HepG2 (cell line): ENCODE results near the gene LRRC8E. TPM values are rescaled to one million over a fixed set of nuclear protein-coding genes. Genes with fewer than 3 reads are reported as not detected.

ENCODE experiments used
- CBX2 ChIP-seq, 2 experiments: fragments of 200-600 bp in 1 of 2; sonication (generic); formaldehyde crosslinking in 1 of 2; IDR thresholded peaks; 2 replicates each; pipeline versions ENCODE4 v1.7.0 to v1.8.1; 2018 to 2022; ENCODE audit warnings: low read depth in 2 of 2, low read length in 1 of 2, mild to moderate bottlenecking in 1 of 2, missing genetic modification reagents in 1 of 2
- CHD4 ChIP-seq: fragments of 200-600 bp; sonication (generic); IDR thresholded peaks from 2 replicates; pipeline ENCODE4 v1.7.0; 2017; ENCODE audit warnings: mild to moderate bottlenecking, low read length, borderline replicate concordance
- HNF4A ChIP-seq: sonication (generic); formaldehyde crosslinking; IDR thresholded peaks from 2 replicates; pipeline ENCODE4 v1.4.0; 2020; ENCODE audit warnings: missing genetic modification reagents
- KDM6A ChIP-seq: IDR thresholded peaks from 2 replicates; pipeline ENCODE4 v1.6.1; 2016; ENCODE audit warnings: low read depth
- MTA3 ChIP-seq: sonication (generic); formaldehyde crosslinking; IDR thresholded peaks from 2 replicates; pipeline ENCODE4 v1.4.0; 2020; ENCODE audit warnings: missing genetic modification reagents
- NFYB ChIP-seq: sonication (generic); formaldehyde crosslinking; IDR thresholded peaks from 2 replicates; pipeline ENCODE4 v1.4.0; 2020; ENCODE audit warnings: missing genetic modification reagents
- NONO ChIP-seq, 2 experiments: fragments of 450-650 bp in 1 of 2; sonication (generic) in 1 of 2; formaldehyde crosslinking in 1 of 2; IDR thresholded peaks in 1 of 2; conservative IDR thresholded peaks in 1 of 2; 2 replicates each; pipeline versions ENCODE4 v1.6.1 to v1.8.0; 2017 to 2022; ENCODE audit warnings: mild to moderate bottlenecking in 1 of 2, missing genetic modification reagents in 1 of 2, moderate library complexity in 1 of 2
- PTBP1 ChIP-seq: fragments of 200-400 bp; formaldehyde crosslinking; IDR thresholded peaks from 2 replicates; pipeline ENCODE4 v1.6.1; 2018; ENCODE audit warnings: low read length, low read depth; ENCODE audit not compliant: poor library complexity, severe bottlenecking
- ZFP62 ChIP-seq: sonication (generic); formaldehyde crosslinking; IDR thresholded peaks from 2 replicates; pipeline ENCODE4 v1.4.0; 2020; ENCODE audit warnings: missing genetic modification reagents
- ZNF609 ChIP-seq: sonication (generic); formaldehyde crosslinking; IDR thresholded peaks from 2 replicates; pipeline ENCODE4 v1.4.0; 2020; ENCODE audit warnings: mild to moderate bottlenecking, missing genetic modification reagents, borderline replicate concordance
- ZNF687 ChIP-seq: sonication (generic); formaldehyde crosslinking; IDR thresholded peaks from 2 replicates; pipeline ENCODE4 v1.5.1; 2020; ENCODE audit warnings: mild to moderate bottlenecking, missing genetic modification reagents, moderate library complexity
- ZSCAN31 ChIP-seq: sonication (generic); formaldehyde crosslinking; IDR thresholded peaks from 2 replicates; pipeline ENCODE4 v1.5.0; 2020; ENCODE audit warnings: low read depth, mild to moderate bottlenecking, missing genetic modification reagents
- polyA plus RNA-seq, 8 experiments: library from polyadenylated mRNA; depleted of rRNA in 3 of 8; stranded (reverse) in 7 of 8; unstranded in 1 of 8; fragments of >200 nt; fragmentation: Illumina TruSeq in 4 of 8; extraction: Trizol in 4 of 8; gene quantifications; 2 replicates each; pipeline versions ENCODE4 v1.2.1 to v1.2.3, GENCODE V29; 2011 to 2016; ENCODE audit warnings: low read depth in 4 of 8, missing spikeins in 1 of 8, mixed read lengths in 1 of 8; ENCODE audit not compliant: insufficient read depth in 1 of 8
- total RNA-seq, 5 experiments: library from RNA; depleted of rRNA; stranded (reverse); fragments of >200 nt; fragmentation: Illumina TruSeq; extraction: Trizol; gene quantifications; 2 replicates each; pipeline ENCODE4 v1.2.3, GENCODE V29; 2016; ENCODE audit warnings: low read depth in 1 of 5
- TF ChIP-seq, protein P1 (sequence below): sonication (generic); formaldehyde crosslinking; IDR thresholded peaks from 2 replicates; pipeline ENCODE4 v1.4.0; 2020; ENCODE audit warnings: missing genetic modification reagents

LRRC8E gene
- total and polyA plus RNA-seq, 2 of the 13 experiments (the other 11 are each of a cell fraction or from before 2014, with no cell fraction given), result 8.0 to 10.3 TPM

- peak; percentile 98 for TF ChIP-seq ZNF687 (CRISPR knock-in tag)
- TF ChIP-seq, protein P1, sequence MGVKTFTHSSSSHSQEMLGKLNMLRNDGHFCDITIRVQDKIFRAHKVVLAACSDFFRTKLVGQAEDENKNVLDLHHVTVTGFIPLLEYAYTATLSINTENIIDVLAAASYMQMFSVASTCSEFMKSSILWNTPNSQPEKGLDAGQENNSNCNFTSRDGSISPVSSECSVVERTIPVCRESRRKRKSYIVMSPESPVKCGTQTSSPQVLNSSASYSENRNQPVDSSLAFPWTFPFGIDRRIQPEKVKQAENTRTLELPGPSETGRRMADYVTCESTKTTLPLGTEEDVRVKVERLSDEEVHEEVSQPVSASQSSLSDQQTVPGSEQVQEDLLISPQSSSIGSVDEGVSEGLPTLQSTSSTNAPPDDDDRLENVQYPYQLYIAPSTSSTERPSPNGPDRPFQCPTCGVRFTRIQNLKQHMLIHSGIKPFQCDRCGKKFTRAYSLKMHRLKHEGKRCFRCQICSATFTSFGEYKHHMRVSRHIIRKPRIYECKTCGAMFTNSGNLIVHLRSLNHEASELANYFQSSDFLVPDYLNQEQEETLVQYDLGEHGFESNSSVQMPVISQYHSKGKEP, result no peak
- TF ChIP-seq PTBP1, result no peak
- TF ChIP-seq MTA3 (CRISPR knock-in tag), result no peak
- TF ChIP-seq NONO (IDR thresholded peaks at IDR 0.05), result no peak
- peak; percentile 93 for TF ChIP-seq NONO (CRISPR knock-in tag; conservative IDR thresholded peaks at IDR 0.05)
- no peak for TF ChIP-seq ZFP62 (CRISPR knock-in tag)
- TF ChIP-seq NFYB (CRISPR knock-in tag), result no peak
- TF ChIP-seq CBX2 (IDR thresholded peaks at IDR 0.05; ENCODE audit: low read depth, low read length), result no peak
- TF ChIP-seq CBX2 (CRISPR knock-in tag; IDR thresholded peaks at IDR 0.05; ENCODE audit: low read depth), result no peak
- TF ChIP-seq ZSCAN31 (CRISPR knock-in tag), result peak; percentile 82; the same call in 1 of the 2 replicates
- no peak for TF ChIP-seq CHD4
- TF ChIP-seq HNF4A (CRISPR knock-in tag), result no peak
- TF ChIP-seq KDM6A (CRISPR knock-in tag), result no peak
- 0 out of 2 replicates have a peak, but pooled peaks have one; percentile 11 for TF ChIP-seq ZNF609 (CRISPR knock-in tag)
Observed at GRCh38 chr19:7903244-7904073, 15.1 kb downstream of the LRRC8E start, which contains the start of gene MAP2K7 (continued).
